GM21576 (cell line): Measurements from ENCODE around the gene SEC61A1.

ENCODE experiments used
- ATAC-seq: cut with Tn5 transposase; IDR thresholded peaks from one replicate; pipeline ENCODE4 v1.9.1; 2021; ENCODE audit warnings: mild to moderate bottlenecking, moderate library complexity; ENCODE audit not compliant: unreplicated experiment

The SEC61A1 gene

DNA sequence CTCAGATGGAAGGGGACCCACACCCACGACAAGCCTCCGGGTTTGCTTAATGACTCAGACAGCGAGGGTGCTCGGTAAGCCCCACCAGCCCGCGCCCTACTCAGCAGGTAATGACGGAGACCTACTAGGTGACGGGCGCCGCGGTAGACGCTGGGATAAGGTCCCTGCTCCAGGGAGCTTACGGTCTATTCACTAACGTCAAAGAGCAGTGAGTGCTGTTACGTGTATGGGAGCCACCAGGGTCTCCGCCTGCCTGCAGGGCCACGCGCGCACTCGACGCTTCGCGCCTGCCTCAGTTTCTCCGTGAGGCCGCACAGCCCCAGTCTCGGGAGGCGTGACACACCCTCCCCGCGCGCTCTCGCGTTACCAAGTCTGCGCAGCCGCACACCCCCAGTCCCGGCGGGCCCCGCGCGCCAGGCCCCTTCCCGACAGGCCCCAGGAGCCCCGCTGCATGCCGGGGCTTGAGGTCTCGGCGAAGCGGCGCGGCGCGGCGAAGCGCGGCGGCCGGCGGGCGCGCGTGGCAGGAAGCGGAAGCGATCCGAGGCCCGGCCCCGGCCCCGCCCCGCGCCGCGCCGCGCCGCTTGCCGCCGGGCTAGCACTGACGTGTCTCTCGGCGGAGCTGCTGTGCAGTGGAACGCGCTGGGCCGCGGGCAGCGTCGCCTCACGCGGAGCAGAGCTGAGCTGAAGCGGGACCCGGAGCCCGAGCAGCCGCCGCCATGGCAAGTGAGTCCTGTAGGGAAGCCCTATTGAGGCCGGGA is at the start of gene SEC61A1:
TSS of gene SEC61A1 (plus strand) at position 601 of the 758 bp plus-strand sequence. CDS start at position 717, 116 bp downstream.
- ATAC-seq: peak; percentile 85

DNA sequence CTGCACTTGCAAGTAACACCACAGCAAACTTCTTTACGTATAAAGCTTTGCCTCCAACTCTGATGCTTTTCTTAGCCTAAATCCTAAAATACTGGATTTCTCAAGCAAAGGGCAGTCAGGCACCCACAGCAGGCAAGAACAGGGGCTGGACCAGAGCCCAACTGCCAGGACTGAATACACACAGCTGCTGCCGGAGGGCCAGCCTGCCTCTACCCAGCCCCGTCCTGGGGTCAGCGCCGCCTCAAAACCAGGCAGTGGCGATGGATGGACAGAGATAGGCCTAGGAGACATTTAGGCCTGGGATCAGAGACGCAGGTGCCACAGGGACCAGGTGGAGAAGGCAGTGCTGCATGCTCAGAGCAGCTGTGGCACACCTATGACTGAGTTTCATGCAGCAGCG is 47.6 kb upstream of the SEC61A1 start:
- ATAC-seq: no peak

GRCh38 chr3:128006061-128007032 is 45.9 kb upstream of the SEC61A1 start:
- no peak for ATAC-seq

DNA sequence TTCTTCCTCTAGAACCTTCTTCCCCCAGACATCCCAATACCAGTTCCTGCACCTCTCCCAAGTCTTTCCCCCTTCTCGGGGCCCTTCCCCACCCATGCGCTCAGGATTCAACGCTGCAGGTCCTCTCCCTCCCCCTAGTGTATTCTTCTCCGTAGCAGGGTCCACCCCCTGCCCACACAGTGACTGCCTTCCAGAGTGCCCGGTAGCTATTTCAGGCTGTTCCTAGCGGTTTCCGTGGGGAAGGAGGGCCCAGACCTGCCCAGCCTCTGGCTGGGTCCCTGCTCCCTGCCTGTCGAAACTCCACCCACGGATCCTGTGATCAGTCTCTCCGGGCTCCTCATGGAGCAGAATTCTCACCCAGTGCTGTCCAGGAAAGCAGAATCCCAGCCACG is 45.2 kb upstream of the SEC61A1 start:
- no peak for ATAC-seq

DNA sequence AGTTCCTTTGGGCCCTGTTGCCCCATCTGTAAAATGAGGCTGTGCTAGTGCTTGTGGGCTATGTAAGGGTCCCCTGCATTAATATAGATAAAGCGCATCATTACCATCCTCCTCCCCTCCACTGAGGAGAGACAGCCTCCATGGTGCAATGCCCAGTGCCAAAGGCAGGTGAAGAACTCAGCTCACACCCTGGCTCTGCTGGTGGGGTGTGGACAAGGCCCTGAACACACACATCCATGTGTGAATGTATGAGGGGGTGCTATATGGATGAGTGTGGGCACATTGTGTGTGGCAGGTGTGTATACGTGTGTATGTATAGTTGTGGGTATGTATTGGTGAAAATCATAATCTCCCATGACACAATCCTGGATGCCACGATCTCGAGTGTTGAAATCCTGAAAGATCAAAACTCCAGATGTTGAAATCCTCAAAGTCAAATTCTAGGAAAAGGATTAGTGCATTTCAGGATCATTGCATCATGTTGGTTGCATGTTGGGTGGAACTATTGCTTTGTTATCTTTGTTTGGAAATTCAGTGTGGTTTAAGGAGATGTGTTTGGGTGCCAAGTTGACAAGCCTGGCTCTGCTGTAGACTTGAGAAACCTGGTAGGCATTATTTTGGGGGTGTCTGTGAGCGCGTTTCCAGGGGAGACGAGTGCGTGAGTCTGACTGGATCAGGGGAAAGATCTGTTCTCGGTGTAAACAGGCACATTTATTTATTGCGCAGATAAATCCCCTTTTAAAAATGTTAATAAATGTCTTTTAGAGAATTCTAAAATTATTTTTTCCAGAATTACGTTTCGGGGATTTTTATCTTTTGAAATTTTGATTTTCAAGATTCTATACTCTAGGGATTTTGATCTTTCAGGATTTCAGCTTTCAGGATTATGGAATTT is 42.0 kb upstream of the SEC61A1 start:
- no peak for ATAC-seq

DNA sequence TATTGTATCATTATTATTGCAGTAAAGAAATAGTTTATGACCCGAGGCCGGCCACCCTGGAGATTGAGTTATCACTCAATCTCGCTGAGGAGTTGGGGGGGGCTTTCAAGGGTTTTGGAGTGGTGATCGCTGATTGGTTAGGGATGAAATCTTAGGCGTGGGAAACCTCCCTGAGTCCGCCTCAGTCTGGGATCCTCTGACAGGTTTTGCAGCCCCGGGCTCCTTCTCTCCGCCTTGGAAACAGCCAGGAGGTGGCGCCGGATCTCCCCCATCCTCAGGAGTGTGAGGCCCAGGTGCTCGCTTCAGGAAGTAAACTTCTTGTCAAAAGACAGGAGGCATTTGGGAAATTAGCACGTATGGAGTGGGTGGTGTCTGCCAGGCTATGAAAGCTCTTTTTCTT is 41.1 kb upstream of the SEC61A1 start:
- ATAC-seq: no peak

DNA sequence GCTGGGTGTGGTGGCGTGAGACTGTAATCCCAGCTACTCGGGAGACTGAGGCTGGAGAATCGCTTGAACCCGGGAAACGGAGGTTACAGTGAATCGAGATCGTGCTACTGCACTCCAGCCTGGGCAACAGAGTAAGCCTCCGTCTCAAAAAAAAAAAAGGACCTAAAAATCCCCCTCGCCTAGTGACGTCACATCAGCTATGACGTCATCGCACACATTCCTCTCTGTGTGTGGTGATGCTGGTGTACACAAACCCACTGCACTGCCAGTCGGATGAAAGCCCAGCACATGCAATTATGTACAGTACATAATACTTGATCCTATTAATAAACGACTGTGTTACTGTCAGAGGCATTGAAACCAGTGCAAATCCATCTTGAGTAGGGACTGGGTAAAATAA is 40.2 kb upstream of the SEC61A1 start:
- no peak for ATAC-seq

- no peak for ATAC-seq
Measured at GRCh38 chr3:128014548-128014947, 37.7 kb upstream of the SEC61A1 start.

- ATAC-seq: no peak
Measured at GRCh38 chr3:128016502-128016901, 35.7 kb upstream of the SEC61A1 start.

DNA sequence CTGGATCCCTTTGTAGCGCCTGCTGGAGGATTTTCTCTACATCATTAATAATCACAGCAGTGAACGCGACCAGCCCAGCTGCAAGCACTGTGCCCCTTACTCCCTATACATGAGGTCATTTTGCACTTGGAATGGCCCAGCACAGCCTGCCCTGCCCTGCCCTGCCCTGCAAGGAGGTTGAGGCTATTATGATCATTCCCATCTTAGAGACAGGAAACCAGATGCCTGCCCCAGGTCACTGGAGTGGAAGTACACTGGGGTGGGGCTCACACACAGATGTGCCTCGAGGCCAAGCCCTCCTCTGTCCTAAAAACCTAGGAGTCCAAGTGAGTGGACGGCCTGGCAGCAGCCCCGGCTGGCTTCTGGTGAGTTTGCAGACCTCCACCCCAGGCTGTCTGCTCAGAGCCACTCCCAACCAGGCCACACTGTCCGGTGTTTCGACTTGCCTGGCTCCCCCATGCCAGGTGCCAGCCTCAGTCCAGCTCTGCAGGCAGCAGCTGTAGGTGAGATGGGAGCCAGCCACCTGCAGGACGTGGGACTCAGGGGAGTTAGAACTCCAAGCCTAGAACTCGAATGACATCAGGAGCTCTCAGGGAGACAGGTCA is 30.4 kb upstream of the SEC61A1 start:
- ATAC-seq: no peak

- no peak for ATAC-seq
Measured at GRCh38 chr3:128033102-128033501, 19.1 kb upstream of the SEC61A1 start.

DNA sequence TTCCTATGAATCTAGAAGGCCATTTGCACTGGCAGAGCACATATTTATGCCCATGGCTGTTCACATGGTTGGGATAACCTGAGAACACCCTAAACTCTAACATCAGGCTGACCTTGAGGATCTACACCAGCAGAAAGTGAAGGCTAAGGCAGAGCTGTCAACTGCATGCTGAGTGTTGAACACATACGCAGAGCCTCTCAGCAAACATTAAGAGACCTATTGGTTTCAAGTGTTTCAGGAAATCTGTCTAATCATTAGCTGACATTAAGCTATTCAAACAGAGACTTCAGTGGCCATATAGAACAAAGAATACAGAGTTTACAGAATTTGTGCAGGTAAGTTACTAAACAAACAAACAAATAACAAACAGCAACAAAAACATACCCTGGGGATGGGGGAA is 16.1 kb upstream of the SEC61A1 start:
- no peak for ATAC-seq

GRCh38 chr3:128040041-128040440 is 12.2 kb upstream of the SEC61A1 start:
- no peak for ATAC-seq

GRCh38 chr3:128040660-128041059 is 11.6 kb upstream of the SEC61A1 start:
- no peak for ATAC-seq

DNA sequence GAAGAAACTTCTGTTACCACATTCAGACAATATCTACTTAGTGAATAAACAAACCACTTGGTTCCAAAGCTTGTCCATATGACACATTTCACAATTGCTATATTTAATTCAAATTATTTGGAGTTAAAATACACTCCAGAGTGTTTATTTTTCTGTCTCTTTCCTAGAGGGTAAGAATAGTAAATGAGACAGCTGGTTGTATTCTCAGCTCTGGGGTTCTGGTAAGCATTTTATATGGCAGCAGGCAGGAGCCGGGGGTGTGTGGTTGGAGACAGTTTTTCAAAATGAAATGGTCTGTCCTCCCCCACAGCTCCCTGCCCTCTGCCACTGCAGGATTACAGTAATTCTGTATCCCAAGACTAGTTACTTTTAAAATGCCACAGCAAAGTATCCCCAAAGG is 10.9 kb upstream of the SEC61A1 start:
- ATAC-seq: no peak

- no peak for ATAC-seq
Measured at GRCh38 chr3:128050597-128050996, 1.6 kb upstream of the SEC61A1 start.

DNA sequence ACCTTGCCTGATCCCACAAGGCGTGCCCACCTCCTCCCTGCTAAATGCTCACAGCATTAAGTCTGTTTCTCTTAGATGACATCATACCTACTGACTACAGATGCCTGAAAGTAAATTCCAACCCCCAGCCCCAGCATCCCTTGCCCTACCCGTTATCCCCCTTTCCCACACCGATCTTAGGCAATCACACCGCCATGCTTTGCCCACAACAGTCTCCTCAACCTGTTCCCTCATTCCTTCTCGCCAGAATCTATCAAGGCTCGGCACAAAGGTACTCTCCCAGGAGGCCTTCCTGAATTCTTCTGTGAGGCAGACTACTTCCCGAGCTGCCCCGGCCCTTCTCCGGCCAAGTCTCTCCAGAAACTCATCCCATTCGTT is 789 bp upstream of the SEC61A1 start:
- ATAC-seq: no peak

DNA sequence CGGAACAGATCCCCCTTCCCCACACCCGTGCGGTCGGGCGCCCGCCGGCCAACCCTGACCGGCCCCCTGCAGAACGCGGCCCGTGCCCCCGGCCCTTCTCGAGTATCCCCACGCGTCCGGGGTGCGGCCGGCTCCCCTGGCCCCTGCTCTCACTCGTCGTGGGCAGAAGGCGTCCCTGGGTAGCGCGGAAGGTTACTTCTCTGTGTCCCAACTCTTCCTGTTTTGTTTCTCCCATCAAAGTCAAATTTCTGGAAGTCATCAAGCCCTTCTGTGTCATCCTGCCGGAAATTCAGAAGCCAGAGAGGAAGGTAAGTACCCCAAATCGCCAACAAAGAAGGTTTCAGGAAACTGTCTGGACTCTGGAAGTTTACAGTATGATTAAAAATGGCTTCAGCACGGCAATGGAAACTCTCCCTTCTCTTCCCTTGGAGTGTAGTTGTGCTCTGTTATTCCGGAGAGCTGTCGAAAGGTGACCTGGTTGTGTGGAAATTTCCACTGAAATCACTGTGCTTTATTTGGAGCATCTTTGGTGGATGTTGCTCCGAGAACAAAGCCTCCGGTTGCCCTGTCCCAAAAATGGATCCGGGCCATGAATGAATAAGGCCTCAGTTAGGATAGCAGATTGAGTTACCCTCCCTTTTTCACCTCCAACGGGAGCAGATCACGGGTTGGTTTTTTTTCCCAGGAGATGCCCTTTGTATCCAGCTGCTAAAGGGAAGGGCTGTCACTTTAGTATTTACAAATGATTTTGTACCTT is 536 bp downstream of the SEC61A1 start:
- ATAC-seq: peak; percentile 25

DNA sequence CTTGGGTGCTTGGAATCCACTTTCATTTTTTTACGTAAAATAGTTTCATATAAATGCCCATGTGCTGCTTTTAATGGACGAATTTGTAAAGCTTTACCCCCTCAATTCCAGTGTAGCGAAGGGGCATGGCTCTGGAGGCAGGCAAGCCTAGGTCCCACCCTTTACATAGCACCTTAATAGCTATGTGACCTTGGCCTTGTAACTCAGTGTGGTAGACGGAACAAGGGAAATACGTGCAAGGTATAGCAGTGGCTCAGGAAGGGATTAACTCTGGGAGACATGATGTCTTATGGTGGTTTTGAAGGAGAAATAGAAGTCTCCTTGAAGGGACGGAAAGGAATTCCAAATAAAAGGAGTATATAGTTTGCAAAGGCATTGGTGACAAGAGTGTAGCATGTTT is 1.4 kb downstream of the SEC61A1 start:
- no peak for ATAC-seq

DNA sequence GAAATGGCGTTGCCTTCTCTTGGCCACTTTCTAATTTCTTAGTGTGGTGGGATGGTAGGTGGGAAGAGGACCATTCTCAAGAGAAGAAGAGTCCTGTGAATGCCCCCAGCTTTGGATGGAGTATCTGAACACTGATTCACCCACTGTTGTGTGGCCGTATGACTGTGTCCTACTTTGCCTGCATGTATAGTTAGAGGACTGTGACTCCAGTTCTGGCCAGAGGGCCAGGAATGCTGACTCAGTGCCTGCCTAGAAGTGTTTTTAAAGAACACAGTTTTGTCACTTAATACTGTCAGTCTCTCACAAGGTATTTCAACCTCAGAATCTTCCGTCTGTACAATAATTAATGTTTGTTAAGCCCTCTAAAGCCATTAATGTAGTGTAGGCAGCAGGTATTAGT is 2.1 kb downstream of the SEC61A1 start:
- no peak for ATAC-seq
